Neural cell (in vitro differentiated cells): ENCODE data around the gene JOSD2. TPM values are rescaled to one million over a fixed set of nuclear protein-coding genes. Genes with fewer than 3 reads are reported as not detected.
A peak's percentile ranks its signal among the peaks of the same experiment; 100 is the strongest.

Experiments used
- H2AFZ ChIP-seq: fragments of 200-600, 300-800 bp; sonication (generic), shearing (Covaris generic); 2 replicates; pipeline ENCODE4 v1.6.0; 2014; ENCODE audit warnings: low read depth, mild to moderate bottlenecking, antibody characterized with exemption, low read length, moderate library complexity
- H3F3A ChIP-seq: fragments of 200-600 bp; shearing (Covaris generic); 2 replicates; pipeline ENCODE4 v1.6.1; 2016; ENCODE audit warnings: mild to moderate bottlenecking, moderate library complexity, mixed read lengths, antibody characterized with exemption, low read length; ENCODE audit not compliant: insufficient read depth, poor library complexity, severe bottlenecking
- H3K27ac ChIP-seq: fragments of 200-600, 300-800 bp; sonication (generic), shearing (Covaris generic); 2 replicates; pipeline ENCODE4 v1.5.1; 2014; ENCODE audit warnings: mild to moderate bottlenecking, low read length, moderate library complexity
- H3K27me3 ChIP-seq: fragments of 300-800, 200-600 bp; sonication (generic), shearing (Covaris generic); 2 replicates; pipeline ENCODE4 v1.6.0; 2014; ENCODE audit warnings: mild to moderate bottlenecking, low read depth, low read length, moderate library complexity; ENCODE audit not compliant: insufficient read depth
- H3K36me3 ChIP-seq: fragments of 300-800, 200-600 bp; sonication (generic), shearing (Covaris generic); 2 replicates; pipeline ENCODE4 v1.5.1; 2014; ENCODE audit warnings: mild to moderate bottlenecking, antibody characterized with exemption, low read length, moderate library complexity; ENCODE audit not compliant: insufficient read depth
- H3K4me2 ChIP-seq: fragments of 300-800, 200-600 bp; sonication (generic), shearing (Covaris generic); 2 replicates; pipeline ENCODE4 v1.6.0; 2014; ENCODE audit warnings: mild to moderate bottlenecking, low read length
- H3K4me3 ChIP-seq: fragments of 300-800, 200-600 bp; sonication (generic), shearing (Covaris generic); 2 replicates; pipeline ENCODE4 v1.5.1; 2014; ENCODE audit warnings: mild to moderate bottlenecking, low read length, moderate library complexity
- H3K79me2 ChIP-seq: fragments of 200-600 bp; shearing (Covaris generic); replicated peaks from 2 replicates; pipeline ENCODE4 v1.6.0; 2014; ENCODE audit warnings: mild to moderate bottlenecking, low read length, moderate library complexity; ENCODE audit not compliant: insufficient read depth
- H3K9ac ChIP-seq: fragments of 300-800, 200-600 bp; sonication (generic), shearing (Covaris generic); 2 replicates; pipeline ENCODE4 v1.6.1; 2016; ENCODE audit warnings: mild to moderate bottlenecking, low read length, mixed read lengths
- H3K9me2 ChIP-seq: fragments of 200-600 bp; shearing (Covaris generic); 2 replicates; pipeline ENCODE4 v1.6.1; 2016; ENCODE audit warnings: mild to moderate bottlenecking, low read length, mixed read lengths; ENCODE audit not compliant: insufficient read depth
- H3K9me3 ChIP-seq: fragments of 200-600, 300-800 bp; sonication (generic), shearing (Covaris generic); 2 replicates; pipeline ENCODE4 v1.6.1; 2016; ENCODE audit warnings: mild to moderate bottlenecking, mixed run types, low read length, moderate library complexity, mixed read lengths
- H4K20me1 ChIP-seq: fragments of 200-600 bp; shearing (Covaris generic); 2 replicates; pipeline ENCODE4 v1.6.1; 2016; ENCODE audit warnings: mild to moderate bottlenecking, mixed run types; ENCODE audit not compliant: insufficient read depth
- EP300 ChIP-seq: fragments of 450-650 bp; conservative IDR thresholded peaks from 2 replicates; pipeline ENCODE4 v1.6.1; 2014; ENCODE audit warnings: antibody characterized with exemption, mild to moderate bottlenecking, moderate library complexity; ENCODE audit not compliant: poor library complexity, severe bottlenecking
- EZH2 ChIP-seq: fragments of 200-600, 300-800 bp; shearing (Covaris generic), sonication (generic); IDR thresholded peaks from 2 replicates; pipeline ENCODE4 v1.6.1; 2014; ENCODE audit warnings: antibody characterized with exemption, low read length, borderline replicate concordance, mild to moderate bottlenecking; ENCODE audit not compliant: insufficient read depth, poor library complexity, severe bottlenecking
- MXI1 ChIP-seq: fragments of 450-650 bp; conservative IDR thresholded peaks from 2 replicates; pipeline ENCODE4 v1.6.1; 2014; ENCODE audit warnings: antibody characterized with exemption, mild to moderate bottlenecking; ENCODE audit not compliant: poor library complexity, severe bottlenecking
- POLR2AphosphoS5 ChIP-seq: IDR thresholded peaks from 2 replicates; pipeline ENCODE4 v1.6.1; 2012
- RAD21 ChIP-seq: fragments of 450-650 bp; conservative IDR thresholded peaks from 2 replicates; pipeline ENCODE4 v1.6.1; 2014; ENCODE audit warnings: antibody characterized with exemption, mild to moderate bottlenecking, moderate library complexity
- SMC3 ChIP-seq: fragments of 450-650 bp; conservative IDR thresholded peaks from 2 replicates; pipeline ENCODE4 v1.6.1; 2014; ENCODE audit warnings: antibody characterized with exemption, mild to moderate bottlenecking, moderate library complexity; ENCODE audit not compliant: poor library complexity
- TAF1 ChIP-seq: IDR thresholded peaks from 2 replicates; pipeline ENCODE4 v1.6.1; 2012; ENCODE audit warnings: low read depth
- polyA plus RNA-seq: library from polyadenylated mRNA; depleted of rRNA; stranded (reverse); fragments of >200 nt; gene quantifications from 2 replicates; pipeline ENCODE4 v1.2.3, GENCODE V29; 2014
- TF ChIP-seq, protein P1 (sequence below): IDR thresholded peaks from 2 replicates; pipeline ENCODE4 v1.6.1; 2012; ENCODE audit warnings: borderline replicate concordance
- TF ChIP-seq, protein P2 (sequence below): fragments of 450-650 bp; IDR thresholded peaks from 2 replicates; pipeline ENCODE4 v1.5.1; 2014; ENCODE audit warnings: antibody characterized with exemption, mild to moderate bottlenecking, moderate library complexity; ENCODE audit not compliant: poor library complexity, severe bottlenecking

JOSD2 gene
- polyA plus RNA-seq, 1 donor from 2014 or later = 10.7 TPM

DNA sequence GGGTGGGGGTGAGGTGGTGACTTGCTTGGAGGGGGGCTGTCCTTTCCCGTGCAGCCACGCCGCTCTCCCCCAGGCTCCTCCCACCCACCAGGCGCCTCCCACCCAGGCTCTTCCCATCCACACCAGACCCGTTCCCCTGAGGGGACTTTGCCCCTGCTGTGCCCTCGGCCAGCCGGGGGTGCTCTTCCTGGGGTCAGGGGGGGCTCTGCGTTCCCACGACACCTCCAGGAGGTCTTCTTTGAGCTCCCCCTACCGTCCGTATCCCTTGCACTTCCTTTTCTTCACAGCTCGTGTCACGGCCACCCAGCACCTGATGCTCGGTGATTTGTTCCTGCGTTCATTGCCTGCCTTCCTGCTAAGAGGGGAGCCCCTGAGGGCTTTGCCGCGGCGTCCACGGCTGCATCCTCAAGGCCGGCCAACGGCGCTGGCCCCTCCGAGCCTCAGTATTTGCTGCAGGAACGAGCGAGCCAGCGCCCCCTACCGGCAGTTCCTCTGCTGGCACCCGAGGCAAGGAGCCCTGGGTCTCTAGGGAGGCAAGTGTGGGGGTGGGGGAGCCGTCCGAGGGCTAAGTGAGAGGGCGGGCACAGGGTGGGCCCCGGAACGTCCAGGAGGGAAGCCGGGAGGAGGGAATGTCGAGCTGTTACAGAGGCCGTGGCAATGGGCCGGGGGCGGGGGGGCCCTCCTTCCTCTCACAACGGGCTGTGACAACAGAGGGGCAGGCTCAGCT, 45.5 kb upstream of the JOSD2 start:
- Histone ChIP-seq H3K9me2 (no peaks in the 10 kb centered on the region), H3K4me2 (peak overlapping the region; percentile 25), H3K27ac (peak overlapping the region; percentile 57), H3F3A (no peaks in the 10 kb centered on the region), H3K9me3 (no peaks in the 10 kb centered on the region), H4K20me1 (peaks cover 16% of the 10 kb centered on the region), H3K79me2 (peaks cover 66% of the 10 kb centered on the region), H3K4me3 (peak overlapping the region; percentile 50), H2AFZ (no peak overlapping the region), H3K9ac (peak overlapping the region; percentile 44), H3K36me3 (peaks cover 4% of the 10 kb centered on the region), H3K27me3 (no peaks in the 10 kb centered on the region)
- TF ChIP-seq MXI1 (peak; percentile 18), RAD21 (peak; percentile 72), TAF1 (no peak), POLR2AphosphoS5 (no peak), EP300 (peak; percentile 18), SMC3 (peak; percentile 78), EZH2 (no peak)
- TF ChIP-seq, protein P1, sequence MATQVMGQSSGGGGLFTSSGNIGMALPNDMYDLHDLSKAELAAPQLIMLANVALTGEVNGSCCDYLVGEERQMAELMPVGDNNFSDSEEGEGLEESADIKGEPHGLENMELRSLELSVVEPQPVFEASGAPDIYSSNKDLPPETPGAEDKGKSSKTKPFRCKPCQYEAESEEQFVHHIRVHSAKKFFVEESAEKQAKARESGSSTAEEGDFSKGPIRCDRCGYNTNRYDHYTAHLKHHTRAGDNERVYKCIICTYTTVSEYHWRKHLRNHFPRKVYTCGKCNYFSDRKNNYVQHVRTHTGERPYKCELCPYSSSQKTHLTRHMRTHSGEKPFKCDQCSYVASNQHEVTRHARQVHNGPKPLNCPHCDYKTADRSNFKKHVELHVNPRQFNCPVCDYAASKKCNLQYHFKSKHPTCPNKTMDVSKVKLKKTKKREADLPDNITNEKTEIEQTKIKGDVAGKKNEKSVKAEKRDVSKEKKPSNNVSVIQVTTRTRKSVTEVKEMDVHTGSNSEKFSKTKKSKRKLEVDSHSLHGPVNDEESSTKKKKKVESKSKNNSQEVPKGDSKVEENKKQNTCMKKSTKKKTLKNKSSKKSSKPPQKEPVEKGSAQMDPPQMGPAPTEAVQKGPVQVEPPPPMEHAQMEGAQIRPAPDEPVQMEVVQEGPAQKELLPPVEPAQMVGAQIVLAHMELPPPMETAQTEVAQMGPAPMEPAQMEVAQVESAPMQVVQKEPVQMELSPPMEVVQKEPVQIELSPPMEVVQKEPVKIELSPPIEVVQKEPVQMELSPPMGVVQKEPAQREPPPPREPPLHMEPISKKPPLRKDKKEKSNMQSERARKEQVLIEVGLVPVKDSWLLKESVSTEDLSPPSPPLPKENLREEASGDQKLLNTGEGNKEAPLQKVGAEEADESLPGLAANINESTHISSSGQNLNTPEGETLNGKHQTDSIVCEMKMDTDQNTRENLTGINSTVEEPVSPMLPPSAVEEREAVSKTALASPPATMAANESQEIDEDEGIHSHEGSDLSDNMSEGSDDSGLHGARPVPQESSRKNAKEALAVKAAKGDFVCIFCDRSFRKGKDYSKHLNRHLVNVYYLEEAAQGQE = no peak
- TF ChIP-seq, protein P2, sequence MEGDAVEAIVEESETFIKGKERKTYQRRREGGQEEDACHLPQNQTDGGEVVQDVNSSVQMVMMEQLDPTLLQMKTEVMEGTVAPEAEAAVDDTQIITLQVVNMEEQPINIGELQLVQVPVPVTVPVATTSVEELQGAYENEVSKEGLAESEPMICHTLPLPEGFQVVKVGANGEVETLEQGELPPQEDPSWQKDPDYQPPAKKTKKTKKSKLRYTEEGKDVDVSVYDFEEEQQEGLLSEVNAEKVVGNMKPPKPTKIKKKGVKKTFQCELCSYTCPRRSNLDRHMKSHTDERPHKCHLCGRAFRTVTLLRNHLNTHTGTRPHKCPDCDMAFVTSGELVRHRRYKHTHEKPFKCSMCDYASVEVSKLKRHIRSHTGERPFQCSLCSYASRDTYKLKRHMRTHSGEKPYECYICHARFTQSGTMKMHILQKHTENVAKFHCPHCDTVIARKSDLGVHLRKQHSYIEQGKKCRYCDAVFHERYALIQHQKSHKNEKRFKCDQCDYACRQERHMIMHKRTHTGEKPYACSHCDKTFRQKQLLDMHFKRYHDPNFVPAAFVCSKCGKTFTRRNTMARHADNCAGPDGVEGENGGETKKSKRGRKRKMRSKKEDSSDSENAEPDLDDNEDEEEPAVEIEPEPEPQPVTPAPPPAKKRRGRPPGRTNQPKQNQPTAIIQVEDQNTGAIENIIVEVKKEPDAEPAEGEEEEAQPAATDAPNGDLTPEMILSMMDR = peak; percentile 97

DNA sequence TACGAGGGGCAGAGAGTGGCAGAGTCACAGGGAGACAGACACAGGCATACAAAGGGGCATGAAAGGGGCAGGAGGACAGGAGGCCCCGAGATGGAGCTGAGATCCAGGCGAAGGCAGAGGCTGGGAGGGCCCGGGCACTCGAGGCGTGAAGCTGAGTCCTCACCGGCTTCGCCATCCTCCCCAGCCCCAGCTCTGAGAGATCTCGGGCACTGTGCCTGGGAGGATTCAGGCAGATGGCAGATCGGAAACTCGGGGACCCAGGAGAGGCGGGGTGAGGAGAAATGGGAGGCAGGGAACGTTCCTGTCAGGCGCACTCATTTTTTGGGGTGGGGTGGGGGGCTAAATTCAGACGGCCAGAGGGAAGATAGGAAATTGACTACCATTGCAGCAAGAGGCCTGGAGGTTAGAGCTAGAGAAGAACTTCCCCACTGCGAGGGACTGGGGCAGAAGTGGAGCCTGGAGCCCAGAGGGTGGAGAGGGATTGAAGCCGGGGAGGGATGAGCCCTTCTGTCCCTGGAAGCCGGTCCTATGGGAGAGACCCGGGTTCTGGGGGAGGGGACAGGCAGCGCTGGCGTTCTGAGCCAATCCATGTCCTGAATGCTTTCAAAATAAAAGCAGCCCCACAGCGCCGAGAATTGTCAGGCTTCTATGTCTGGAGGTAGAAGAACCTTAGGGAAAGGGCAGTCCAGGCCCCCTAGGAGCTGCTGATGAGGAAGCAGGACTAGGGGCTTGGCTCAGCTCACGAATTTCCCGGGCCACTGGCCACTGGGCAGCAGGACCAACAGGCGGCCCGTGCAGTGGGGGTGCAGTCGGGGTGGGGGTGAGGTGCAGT, 44.7 kb upstream of the JOSD2 start:
- Histone ChIP-seq H3K9ac (peak overlapping the region; percentile 42), H3K9me2 (no peaks in the 10 kb centered on the region), H3K4me2 (no peak overlapping the region), H3K9me3 (no peaks in the 10 kb centered on the region), H3K4me3 (peak overlapping the region; percentile 50), H4K20me1 (peaks cover 16% of the 10 kb centered on the region), H2AFZ (no peak overlapping the region), H3K36me3 (peaks cover 4% of the 10 kb centered on the region), H3K27me3 (no peaks in the 10 kb centered on the region), H3K27ac (peak overlapping the region; percentile 57), H3K79me2 (peaks cover 68% of the 10 kb centered on the region), H3F3A (no peaks in the 10 kb centered on the region)
- TF ChIP-seq, protein P1 = no peak
